ENCODE measurements around the gene OBI1.

GRCh38 chr13:78592584-78592983 lies 66.4 kb downstream of the OBI1 start:
- no peak for TF ChIP-seq CTCF (IDR thresholded peaks at IDR 0.05; ENCODE audit: low read depth, low read length)
- TF ChIP-seq POLR2A (IDR thresholded peaks at IDR 0.05; ENCODE audit: extremely low read depth, insufficient read length): no peak

Measured in NB4 (cell line).